Immature natural killer cell (primary cell): ENCODE results near the gene GPRC5A. TPM values are rescaled to one million over a fixed set of nuclear protein-coding genes. Genes with fewer than 3 reads are reported as not detected.
A peak's percentile ranks its signal among the peaks of the same experiment; 100 is the strongest.

Experiments used
- DNase-seq, 3 donors: peaks; one replicate each; pipeline ENCODE4 v3.0.0; 2022; ENCODE audit warnings: mixed read lengths in 1 of 3
- H3K27ac Mint-ChIP-seq, 6 donors: one replicate each; pipeline ENCODE4 v1.8.0; 2020; ENCODE audit warnings: mixed read lengths in 6 of 6, mild to moderate bottlenecking in 5 of 6, inconsistent platforms in 4 of 6, moderate library complexity in 3 of 6
- H3K27me3 Mint-ChIP-seq, 3 donors: one replicate each; pipeline ENCODE4 v1.8.0; 2020 to 2021; ENCODE audit warnings: low read depth in 3 of 3, mild to moderate bottlenecking in 3 of 3, mixed read lengths in 3 of 3, moderate library complexity in 3 of 3, inconsistent platforms in 1 of 3
- H3K36me3 Mint-ChIP-seq, 3 donors: one replicate each; pipeline ENCODE4 v1.8.0; 2020; ENCODE audit warnings: mixed read lengths in 3 of 3, inconsistent platforms in 2 of 3, mild to moderate bottlenecking in 2 of 3
- H3K4me1 Mint-ChIP-seq, 2 donors: one replicate each; pipeline ENCODE4 v1.8.0; 2020; ENCODE audit warnings: inconsistent platforms in 2 of 2, mild to moderate bottlenecking in 2 of 2, mixed read lengths in 2 of 2, moderate library complexity in 1 of 2
- H3K4me3 Mint-ChIP-seq, 5 donors: one replicate each; pipeline ENCODE4 v1.8.0; 2020; ENCODE audit warnings: mild to moderate bottlenecking in 5 of 5, mixed read lengths in 5 of 5, inconsistent platforms in 3 of 5, moderate library complexity in 3 of 5
- H3K9me3 Mint-ChIP-seq, 6 donors: one replicate each; pipeline ENCODE4 v1.8.0; 2020; ENCODE audit warnings: mild to moderate bottlenecking in 6 of 6, mixed read lengths in 6 of 6, inconsistent platforms in 4 of 6, moderate library complexity in 3 of 6
- polyA plus RNA-seq, 3 donors: library from polyadenylated mRNA; unstranded; fragments of 300-500 nt; fragmentation: Illumina TruSeq; gene quantifications; one replicate each; pipeline ENCODE4 v1.2.3, GENCODE V29; 2021

The GPRC5A gene
- polyA plus RNA-seq, 3 donors from 2014 or later = not detected

GRCh38 chr12:12909228-12909994 is 18.0 kb downstream of the GPRC5A start:
- H3K4me3 Mint-ChIP-seq = no peak overlapping the region

GRCh38 chr12:12909995-12910420 is 18.6 kb downstream of the GPRC5A start:
- H3K4me3 Mint-ChIP-seq = no peak overlapping the region
- H3K9me3 Mint-ChIP-seq = no peaks in the 10 kb centered on the region
- H3K27ac Mint-ChIP-seq = no peak overlapping the region
- H3K4me1 Mint-ChIP-seq = peaks cover 7 to 8% of the 10 kb centered on the region in 2 donors
- H3K27me3 Mint-ChIP-seq = peaks cover 4 to 10% (median 4%) of the 10 kb centered on the region in 3 donors
- no peaks in the 10 kb centered on the region for H3K36me3 Mint-ChIP-seq
- DNase-seq = no peak

More at GRCh38 chr12:12909228-12909994, 18.0 kb downstream of the GPRC5A start:
- Mint-ChIP-seq H3K27me3 (peaks cover 4 to 10% (median 4%) of the 10 kb centered on the region in 3 donors), H3K27ac (peak overlapping the region in 1 of 6 donors; percentile 30), H3K36me3 (no peaks in the 10 kb centered on the region), H3K9me3 (no peaks in the 10 kb centered on the region), H3K4me1 (peaks cover 7 to 8% of the 10 kb centered on the region in 2 donors)
- DNase-seq = no peak

- H3K4me3 Mint-ChIP-seq = no peak overlapping the region
Observed at GRCh38 chr12:12912711-12913110, 21.3 kb downstream of the GPRC5A start.

GRCh38 chr12:12915656-12916055 is 24.3 kb downstream of the GPRC5A start:
- peaks cover 4 to 9% of the 10 kb centered on the region in 2 donors for H3K4me1 Mint-ChIP-seq
- H3K4me3 Mint-ChIP-seq = no peak overlapping the region
- H3K27me3 Mint-ChIP-seq = peaks cover 5 to 8% (median 6%) of the 10 kb centered on the region in 3 donors
- H3K9me3 Mint-ChIP-seq = no peaks in the 10 kb centered on the region
- H3K36me3 Mint-ChIP-seq = no peaks in the 10 kb centered on the region
- no peak overlapping the region for H3K27ac Mint-ChIP-seq
- no peak for DNase-seq

More at GRCh38 chr12:12912711-12913110, 21.3 kb downstream of the GPRC5A start:
- Mint-ChIP-seq H3K4me1 (peaks cover 11 to 18% of the 10 kb centered on the region in 2 donors), H3K36me3 (no peaks in the 10 kb centered on the region), H3K27me3 (peaks cover 0 to 14% (median 1%) of the 10 kb centered on the region in 3 donors), H3K27ac (no peak overlapping the region), H3K9me3 (no peaks in the 10 kb centered on the region)
- DNase-seq = no peak

- Mint-ChIP-seq H3K9me3 (no peaks in the 10 kb centered on the region), H3K4me1 (peaks cover 4 to 9% of the 10 kb centered on the region in 2 donors), H3K36me3 (no peaks in the 10 kb centered on the region), H3K27me3 (peaks cover 5 to 8% (median 6%) of the 10 kb centered on the region in 3 donors), H3K27ac (no peak overlapping the region), H3K4me3 (no peak overlapping the region)
- DNase-seq = peak; percentile 66 to 78 (median 69)
Observed at GRCh38 chr12:12916135-12916944, 25.0 kb downstream of the GPRC5A start.

GRCh38 chr12:12917517-12917916 is 26.2 kb downstream of the GPRC5A start:
- Mint-ChIP-seq H3K4me3 (no peak overlapping the region), H3K4me1 (peaks cover 4 to 9% of the 10 kb centered on the region in 2 donors), H3K27me3 (peaks cover 5 to 8% (median 6%) of the 10 kb centered on the region in 3 donors), H3K27ac (no peak overlapping the region), H3K9me3 (no peaks in the 10 kb centered on the region), H3K36me3 (no peaks in the 10 kb centered on the region)
- DNase-seq = no peak

GRCh38 chr12:12918781-12919389 is 27.5 kb downstream of the GPRC5A start:
- H3K4me1 Mint-ChIP-seq = peaks cover 4 to 9% of the 10 kb centered on the region in 2 donors
- no peak overlapping the region for H3K4me3 Mint-ChIP-seq
- no peak overlapping the region for H3K27ac Mint-ChIP-seq
- H3K27me3 Mint-ChIP-seq = peaks cover 5 to 8% (median 6%) of the 10 kb centered on the region in 3 donors
- DNase-seq = no peak
- no peaks in the 10 kb centered on the region for H3K36me3 Mint-ChIP-seq
- no peaks in the 10 kb centered on the region for H3K9me3 Mint-ChIP-seq

- Mint-ChIP-seq H3K9me3 (no peaks in the 10 kb centered on the region), H3K27ac (no peak overlapping the region), H3K4me1 (peaks cover 4 to 9% of the 10 kb centered on the region in 2 donors), H3K4me3 (no peak overlapping the region), H3K27me3 (peaks cover 4 to 6% (median 5%) of the 10 kb centered on the region in 3 donors), H3K36me3 (no peaks in the 10 kb centered on the region)
- no peak for DNase-seq
Observed at GRCh38 chr12:12919666-12920435, 28.5 kb downstream of the GPRC5A start.

GRCh38 chr12:12922191-12922616 is 30.8 kb downstream of the GPRC5A start:
- Mint-ChIP-seq H3K27me3 (peaks cover 5 to 6% (median 6%) of the 10 kb centered on the region in 3 donors), H3K36me3 (no peaks in the 10 kb centered on the region), H3K4me1 (no peaks in the 10 kb centered on the region), H3K27ac (no peak overlapping the region), H3K9me3 (no peaks in the 10 kb centered on the region), H3K4me3 (no peak overlapping the region)
- no peak for DNase-seq

GRCh38 chr12:12922978-12923377 is 31.6 kb downstream of the GPRC5A start:
- H3K4me1 Mint-ChIP-seq = no peaks in the 10 kb centered on the region
- H3K4me3 Mint-ChIP-seq = no peak overlapping the region
- H3K27me3 Mint-ChIP-seq = peaks cover 6% of the 10 kb centered on the region in 3 donors
- H3K9me3 Mint-ChIP-seq = no peaks in the 10 kb centered on the region
- no peak overlapping the region for H3K27ac Mint-ChIP-seq
- DNase-seq = no peak
- no peaks in the 10 kb centered on the region for H3K36me3 Mint-ChIP-seq

- H3K4me3 Mint-ChIP-seq = no peak overlapping the region
- no peaks in the 10 kb centered on the region for H3K36me3 Mint-ChIP-seq
- peaks cover 1 to 6% (median 1%) of the 10 kb centered on the region in 3 donors for H3K27me3 Mint-ChIP-seq
- no peaks in the 10 kb centered on the region for H3K4me1 Mint-ChIP-seq
- no peaks in the 10 kb centered on the region for H3K9me3 Mint-ChIP-seq
- no peak overlapping the region for H3K27ac Mint-ChIP-seq
- DNase-seq = no peak
Observed at GRCh38 chr12:12924169-12924568, 32.8 kb downstream of the GPRC5A start.

- H3K9me3 Mint-ChIP-seq = no peaks in the 10 kb centered on the region
- H3K4me1 Mint-ChIP-seq = no peaks in the 10 kb centered on the region
- no peaks in the 10 kb centered on the region for H3K36me3 Mint-ChIP-seq
- DNase-seq = no peak
- H3K27me3 Mint-ChIP-seq = peaks cover 1 to 6% (median 1%) of the 10 kb centered on the region in 3 donors
- H3K27ac Mint-ChIP-seq = no peak overlapping the region
- H3K4me3 Mint-ChIP-seq = no peak overlapping the region
Observed at GRCh38 chr12:12925388-12925787, 34.0 kb downstream of the GPRC5A start.

GRCh38 chr12:12926571-12927071 is 35.3 kb downstream of the GPRC5A start:
- Mint-ChIP-seq H3K27me3 (peaks cover 1 to 6% (median 1%) of the 10 kb centered on the region in 3 donors), H3K27ac (no peak overlapping the region), H3K4me3 (no peak overlapping the region), H3K36me3 (no peaks in the 10 kb centered on the region), H3K4me1 (no peaks in the 10 kb centered on the region), H3K9me3 (no peaks in the 10 kb centered on the region)
- no peak for DNase-seq
